HUES6 (cell line): ENCODE results near the gene TTC28.
"Not testable (repeated sequence)": the region's sequence is repeated elsewhere in the genome, so short reads cannot be mapped to it uniquely, and the experiment has no call there.

Experiments
- H3K27ac ChIP-seq: 2 replicates; pipeline ENCODE4 v1.7.0; 2013; ENCODE audit warnings: low read depth, mild to moderate bottlenecking, low read length, inconsistent platforms
- H3K27me3 ChIP-seq: 2 replicates; pipeline ENCODE4 v1.6.1; 2013; ENCODE audit warnings: low read length; ENCODE audit not compliant: control insufficient read depth, insufficient read depth
- H3K36me3 ChIP-seq: 2 replicates; pipeline ENCODE4 v1.6.1; 2013; ENCODE audit warnings: low read length; ENCODE audit not compliant: control insufficient read depth, insufficient read depth
- H3K4me1 ChIP-seq: 2 replicates; pipeline ENCODE4 v1.6.1; 2013; ENCODE audit warnings: low read length; ENCODE audit not compliant: control insufficient read depth, insufficient read depth
- H3K4me3 ChIP-seq: 2 replicates; pipeline ENCODE4 v1.5.1; 2013; ENCODE audit warnings: low read depth, low read length
- H3K9ac ChIP-seq: one replicate; pipeline ENCODE4 v1.6.1; 2013; ENCODE audit warnings: mild to moderate bottlenecking, low read length
- H3K9me3 ChIP-seq: 2 replicates; pipeline ENCODE4 v1.6.1; 2013; ENCODE audit warnings: low read depth, low read length; ENCODE audit not compliant: control insufficient read depth, insufficient read depth

The TTC28 gene

DNA sequence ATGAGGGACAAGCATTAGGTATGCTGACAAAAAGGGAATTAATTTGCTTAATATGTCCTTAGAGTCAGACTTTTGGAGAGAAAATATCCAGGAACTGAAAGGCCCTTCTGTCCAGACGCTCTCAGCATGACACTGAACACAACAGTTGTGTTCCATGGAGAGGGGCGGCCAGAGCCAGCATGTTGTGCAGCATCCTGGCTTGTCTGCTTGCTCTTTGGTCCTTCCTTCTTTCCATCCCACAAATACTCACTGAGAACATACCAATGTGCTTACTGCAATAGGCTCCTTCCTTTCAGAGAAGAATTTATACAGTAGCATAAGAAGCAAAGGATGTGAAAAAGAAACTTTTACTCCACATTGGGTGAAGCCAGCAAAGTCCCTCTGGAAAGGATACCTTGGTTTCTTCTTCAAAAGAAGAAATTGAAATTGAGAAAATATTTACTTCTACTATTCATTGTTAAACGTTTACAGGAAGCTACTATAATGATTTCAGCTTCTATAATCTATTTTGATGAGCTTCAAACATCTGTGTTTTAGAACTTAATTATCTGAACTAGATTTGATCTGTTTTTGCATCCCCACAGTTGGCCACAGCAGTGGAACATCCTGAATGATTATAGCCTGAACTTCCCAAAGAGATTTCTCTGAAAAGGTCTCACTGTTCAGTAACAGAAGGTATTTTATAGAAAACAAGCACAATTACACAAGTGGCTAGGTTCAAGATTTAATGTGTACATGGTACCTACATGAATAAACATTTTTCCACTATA, 456.5 kb downstream of the TTC28 start:
- no peaks in the 10 kb centered on the region for H3K36me3 ChIP-seq
- no peaks in the 10 kb centered on the region for H3K4me1 ChIP-seq
- no peak overlapping the region for H3K4me3 ChIP-seq
- H3K9ac ChIP-seq = no peak overlapping the region
- H3K27me3 ChIP-seq = no peaks in the 10 kb centered on the region
- H3K9me3 ChIP-seq = no peaks in the 10 kb centered on the region
- no peak overlapping the region for H3K27ac ChIP-seq

DNA sequence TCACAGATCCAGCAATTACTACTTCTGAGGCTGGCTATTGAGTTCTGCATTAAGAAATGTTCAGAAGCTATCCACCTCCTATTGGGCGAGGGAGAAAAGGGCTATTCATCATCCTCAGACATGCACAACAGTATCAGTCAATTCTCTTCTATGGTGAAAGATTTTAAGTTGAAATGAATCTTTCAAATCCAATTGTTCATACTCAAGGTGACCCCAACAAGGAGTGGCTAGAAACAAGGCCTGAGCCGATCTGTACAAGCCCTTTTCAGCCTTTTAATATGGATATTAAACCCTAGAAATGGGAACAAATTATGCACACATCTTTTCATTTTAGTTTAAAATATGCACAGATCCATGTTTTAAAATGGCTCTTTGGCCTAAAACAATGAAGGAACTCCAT, 457.1 kb downstream of the TTC28 start:
- Histone ChIP-seq H3K4me3 (no peak overlapping the region), H3K27ac (no peak overlapping the region), H3K27me3 (no peaks in the 10 kb centered on the region), H3K9ac (no peak overlapping the region), H3K36me3 (no peaks in the 10 kb centered on the region), H3K9me3 (no peaks in the 10 kb centered on the region), H3K4me1 (no peaks in the 10 kb centered on the region)

DNA sequence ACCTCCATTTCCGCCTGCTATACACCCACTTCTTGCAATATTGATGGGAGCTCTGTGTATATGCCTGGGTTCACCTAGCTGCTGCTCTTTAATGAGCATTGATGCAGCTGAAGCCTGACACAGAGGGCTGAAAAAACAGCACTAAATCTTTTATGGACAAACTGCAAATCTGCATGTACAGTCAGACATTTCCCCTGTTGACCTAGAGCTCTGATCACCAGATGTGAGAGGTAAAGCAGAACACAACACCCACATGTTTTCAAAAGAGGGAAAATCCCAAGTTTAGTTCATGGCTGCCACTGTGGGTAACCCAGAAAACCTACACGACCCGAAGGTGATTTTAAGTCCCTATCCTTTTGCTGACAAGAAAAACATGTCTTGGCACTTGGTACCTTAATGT, 457.6 kb downstream of the TTC28 start:
- Histone ChIP-seq H3K27ac (no peak overlapping the region), H3K4me1 (no peaks in the 10 kb centered on the region), H3K36me3 (no peaks in the 10 kb centered on the region), H3K9me3 (no peaks in the 10 kb centered on the region), H3K27me3 (no peaks in the 10 kb centered on the region), H3K9ac (no peak overlapping the region), H3K4me3 (no peak overlapping the region)

DNA sequence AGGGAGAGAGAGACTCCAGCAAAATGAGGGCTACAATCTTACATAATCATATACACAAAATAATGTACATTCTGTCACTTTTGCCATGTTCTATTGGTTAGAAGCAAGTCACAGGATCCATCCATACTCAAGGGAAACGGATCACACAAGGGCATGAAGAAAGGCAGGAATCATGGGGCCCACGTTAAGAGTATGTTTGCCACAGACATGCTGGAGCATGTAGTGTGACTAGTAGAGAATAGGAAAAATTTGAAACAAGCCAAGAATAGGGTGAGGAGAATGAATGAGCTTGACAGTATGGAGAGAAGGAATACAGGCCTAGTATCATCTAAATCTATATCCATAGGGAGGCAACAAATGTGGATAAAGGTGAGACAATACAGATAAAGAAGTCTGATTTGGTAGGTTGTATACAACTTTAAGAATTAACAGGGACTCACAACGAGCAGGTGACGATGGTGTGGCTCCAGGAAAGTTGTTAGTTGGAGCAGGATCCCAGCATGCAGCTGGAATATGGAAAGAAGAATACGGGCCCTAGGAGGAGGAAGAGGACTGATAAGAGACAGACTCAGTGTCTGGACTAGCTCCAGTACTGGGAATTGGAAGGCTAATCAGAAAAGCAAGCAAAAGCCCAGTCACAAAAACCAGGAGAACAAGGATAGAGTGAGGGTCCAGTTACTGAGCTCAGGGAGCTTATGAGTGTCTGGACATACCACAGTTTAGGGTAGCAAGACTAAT, 458.8 kb downstream of the TTC28 start:
- Histone ChIP-seq H3K9ac (no peak overlapping the region), H3K4me3 (no peak overlapping the region), H3K27me3 (no peaks in the 10 kb centered on the region), H3K27ac (no peak overlapping the region), H3K9me3 (no peaks in the 10 kb centered on the region), H3K36me3 (no peaks in the 10 kb centered on the region), H3K4me1 (no peaks in the 10 kb centered on the region)

DNA sequence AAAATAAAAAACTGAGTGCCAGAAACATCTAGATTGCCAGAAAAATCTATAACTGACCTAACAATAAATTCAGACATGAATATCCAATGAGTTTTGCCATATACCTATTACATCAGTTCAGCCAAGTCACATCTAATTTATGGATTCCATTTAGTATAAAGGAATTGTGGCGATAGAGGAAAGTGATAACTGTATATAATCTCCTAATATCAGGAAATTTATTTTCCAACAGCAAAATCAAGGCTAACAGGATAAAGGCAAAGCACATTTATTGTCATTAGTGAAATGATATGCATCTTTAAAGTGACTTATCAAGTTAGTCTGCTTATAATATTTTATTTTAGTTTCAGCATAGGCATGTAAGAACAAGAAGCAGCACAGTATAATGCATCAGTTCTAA, 462.4 kb downstream of the TTC28 start:
- no peaks in the 10 kb centered on the region for H3K4me1 ChIP-seq
- no peak overlapping the region for H3K4me3 ChIP-seq
- H3K9me3 ChIP-seq = no peaks in the 10 kb centered on the region
- H3K27ac ChIP-seq = no peak overlapping the region
- no peaks in the 10 kb centered on the region for H3K36me3 ChIP-seq
- H3K9ac ChIP-seq = no peak overlapping the region
- H3K27me3 ChIP-seq = no peaks in the 10 kb centered on the region

DNA sequence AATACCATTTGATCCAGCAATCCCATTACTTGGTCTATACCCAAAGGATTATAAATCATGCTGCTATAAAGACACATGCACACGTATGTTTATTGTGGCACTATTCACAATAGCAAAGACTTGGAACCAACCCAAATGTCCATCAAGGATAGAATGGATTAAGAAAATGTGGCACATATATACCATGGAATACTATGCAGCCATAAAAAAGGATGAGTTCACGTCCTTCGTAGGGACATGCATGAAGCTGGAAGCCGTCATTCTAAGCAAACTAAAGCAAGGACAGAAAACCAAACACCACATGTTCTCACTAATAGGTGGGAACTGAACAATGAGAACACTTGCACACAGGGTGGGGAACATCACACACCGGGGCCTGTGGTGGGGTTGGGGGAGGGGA, 464.9 kb downstream of the TTC28 start:
- H3K9ac ChIP-seq, H3K27me3 ChIP-seq, H3K9me3 ChIP-seq, H3K27ac ChIP-seq, H3K4me1 ChIP-seq, H3K36me3 ChIP-seq, H3K4me3 ChIP-seq: not testable (repeated sequence)

DNA sequence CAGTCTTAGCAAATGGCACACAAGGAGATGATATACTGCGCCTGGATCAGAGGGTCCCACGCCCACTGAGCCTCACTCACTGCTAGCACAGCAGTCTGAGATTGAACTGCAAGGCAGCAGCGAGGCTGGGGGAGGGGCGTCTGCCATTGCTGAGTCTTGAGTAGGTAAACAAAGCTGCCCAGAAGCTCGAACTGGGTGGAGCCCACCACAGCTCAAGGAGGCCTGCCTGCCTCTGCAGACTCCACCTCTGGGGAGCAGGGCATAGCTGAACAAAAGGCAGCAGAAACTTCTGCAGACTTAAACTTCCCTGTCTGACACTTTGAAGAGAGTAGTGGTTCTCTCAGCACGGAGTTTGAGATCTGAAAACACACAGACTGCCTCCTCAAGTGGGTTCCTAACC, 470.2 kb downstream of the TTC28 start:
- not testable (repeated sequence) for H3K27ac ChIP-seq, H3K36me3 ChIP-seq, H3K9me3 ChIP-seq, H3K9ac ChIP-seq
- Histone ChIP-seq H3K4me1 (peaks cover 10% of the 10 kb centered on the region), H3K27me3 (peaks cover 36% of the 10 kb centered on the region), H3K4me3 (peak overlapping the region; percentile 32)

DNA sequence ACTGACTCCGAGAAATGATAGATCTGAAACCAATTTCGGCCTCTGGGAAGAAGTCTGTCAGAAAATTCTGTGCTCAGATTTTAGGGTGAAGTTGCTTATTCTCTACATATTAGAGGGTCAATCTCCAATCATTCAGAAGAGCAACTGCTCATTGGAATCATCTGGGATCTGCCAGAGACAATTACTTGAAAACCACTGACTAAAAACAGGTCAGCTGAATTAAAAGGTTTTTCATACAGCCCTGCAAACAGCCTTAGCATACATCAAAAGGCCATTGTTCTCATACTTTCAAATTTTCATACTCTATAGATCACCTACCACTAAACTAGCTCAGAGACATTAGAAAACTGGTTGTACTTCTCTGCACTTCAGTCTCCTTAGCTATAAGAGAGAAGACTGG, 470.9 kb downstream of the TTC28 start:
- Histone ChIP-seq H3K27ac (no peak overlapping the region), H3K27me3 (peaks cover 36% of the 10 kb centered on the region), H3K4me3 (no peak overlapping the region), H3K4me1 (peaks cover 10% of the 10 kb centered on the region), H3K9ac (no peak overlapping the region), H3K36me3 (no peaks in the 10 kb centered on the region), H3K9me3 (no peaks in the 10 kb centered on the region)

DNA sequence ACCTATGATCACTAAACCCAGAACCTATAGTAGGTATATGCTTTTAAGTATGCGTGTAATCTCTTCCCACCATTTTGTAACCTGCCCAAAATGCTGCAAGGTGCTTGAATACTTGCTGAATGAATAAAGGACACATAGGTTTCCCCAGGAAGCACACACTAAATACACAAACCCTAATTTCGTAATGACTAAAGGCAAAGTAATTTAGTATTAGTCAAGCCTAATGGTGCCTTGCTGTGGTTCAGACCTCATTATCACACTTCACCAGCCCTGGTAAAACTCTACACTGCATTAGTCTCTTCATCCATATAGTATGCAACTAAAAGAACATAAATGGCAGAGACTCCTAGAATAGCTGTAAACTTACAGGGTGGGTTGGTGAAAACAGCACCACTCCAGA, 471.6 kb downstream of the TTC28 start:
- peaks cover 10% of the 10 kb centered on the region for H3K4me1 ChIP-seq
- no peak overlapping the region for H3K27ac ChIP-seq
- no peak overlapping the region for H3K9ac ChIP-seq
- H3K9me3 ChIP-seq = no peaks in the 10 kb centered on the region
- H3K36me3 ChIP-seq = no peaks in the 10 kb centered on the region
- no peak overlapping the region for H3K4me3 ChIP-seq
- H3K27me3 ChIP-seq = peaks cover 36% of the 10 kb centered on the region

DNA sequence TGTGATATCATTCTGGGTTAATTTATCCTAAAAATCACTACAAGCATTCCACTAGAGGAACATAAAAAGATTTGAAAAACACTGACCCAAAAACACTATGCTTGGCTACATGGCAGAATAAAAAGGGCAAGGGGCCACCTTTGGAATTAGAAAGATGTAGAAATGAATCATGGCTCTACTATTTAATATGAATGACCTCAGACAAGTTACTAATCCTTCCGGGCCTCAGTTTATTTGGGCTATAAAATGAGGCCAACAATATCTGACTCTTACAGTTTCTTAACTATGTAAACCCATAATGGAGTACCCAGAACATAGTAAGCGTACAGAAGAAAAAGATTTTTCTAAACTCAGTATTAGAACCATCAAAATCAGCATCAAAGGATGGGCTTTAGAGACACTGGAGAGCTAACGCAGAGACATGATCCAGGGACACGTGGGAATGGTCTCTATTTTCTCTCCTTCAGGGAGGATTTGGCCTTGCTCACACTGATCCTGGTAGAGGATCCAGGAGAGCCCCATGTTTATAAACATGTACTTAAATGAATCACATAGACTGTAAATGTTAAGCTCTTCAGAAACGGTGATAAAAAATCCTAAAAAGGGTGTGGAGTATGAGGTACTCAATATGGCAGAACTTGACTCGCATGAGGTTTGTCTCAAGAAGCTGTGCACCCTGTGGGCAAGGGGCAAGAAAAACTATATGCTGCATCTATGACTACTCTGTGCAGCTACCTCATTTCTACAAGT, 472.2 kb downstream of the TTC28 start:
- Histone ChIP-seq H3K4me3 (no peak overlapping the region), H3K9me3 (no peaks in the 10 kb centered on the region), H3K36me3 (no peaks in the 10 kb centered on the region), H3K4me1 (peaks cover 10% of the 10 kb centered on the region), H3K27ac (no peak overlapping the region), H3K9ac (no peak overlapping the region), H3K27me3 (peaks cover 36% of the 10 kb centered on the region)

DNA sequence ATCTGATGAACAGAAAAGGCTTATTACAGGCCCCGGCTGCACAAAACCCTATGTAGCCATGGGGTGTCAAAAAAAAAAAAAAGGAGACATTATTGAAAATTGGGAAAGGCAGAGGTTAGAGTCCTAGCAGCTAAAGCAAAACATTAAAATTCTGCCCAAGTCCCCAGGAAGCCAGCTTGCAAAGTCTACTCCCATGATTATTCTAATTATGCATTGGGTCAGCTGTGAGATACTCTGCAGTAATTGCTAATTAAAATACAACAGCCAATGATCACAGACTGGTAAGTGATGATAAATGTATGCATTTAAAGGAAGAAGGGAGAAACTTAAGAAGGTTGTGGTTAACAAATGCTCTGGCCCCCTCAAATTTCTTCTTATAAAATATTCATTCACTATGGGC, 473.7 kb downstream of the TTC28 start:
- peaks cover 36% of the 10 kb centered on the region for H3K27me3 ChIP-seq
- no peak overlapping the region for H3K27ac ChIP-seq
- H3K4me3 ChIP-seq = no peak overlapping the region
- H3K9me3 ChIP-seq = no peaks in the 10 kb centered on the region
- H3K36me3 ChIP-seq = no peaks in the 10 kb centered on the region
- peaks cover 10% of the 10 kb centered on the region for H3K4me1 ChIP-seq
- H3K9ac ChIP-seq = no peak overlapping the region
